ENCODE results near the gene TMTC1. TPM values are rescaled to one million over a fixed set of nuclear protein-coding genes. Genes with fewer than 3 reads are reported as not detected.

The TMTC1 gene
- polyA plus RNA-seq, 1 donor (not counting 4 experiments of a cell fraction or from before 2014, with no cell fraction given): 3.7 TPM

DNA sequence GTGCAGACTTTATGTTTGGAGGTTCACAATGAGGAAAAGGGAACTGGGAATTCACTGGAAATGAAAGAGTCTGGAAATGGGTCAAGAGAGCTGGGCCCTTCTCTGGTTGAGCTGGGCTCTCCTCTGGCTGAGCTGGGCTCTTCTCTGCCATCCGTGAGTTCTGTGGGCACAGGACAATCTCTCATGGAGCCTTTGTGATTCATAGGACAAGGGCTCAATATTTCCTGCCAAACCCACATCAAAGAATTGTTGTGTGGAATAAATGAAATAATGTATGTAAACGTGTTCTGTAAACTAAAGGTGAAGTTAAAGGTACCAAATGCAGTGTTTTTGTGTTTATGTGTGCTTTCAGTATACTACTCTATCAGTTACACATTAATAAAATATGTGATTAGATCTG lies 190.7 kb downstream of the TMTC1 start:
- dilution Hi-C loops (cut with MboI; ENCODE audit: extremely low pct_ligation_motif_present, low sequenced_read_pairs): no loop called here

DNA sequence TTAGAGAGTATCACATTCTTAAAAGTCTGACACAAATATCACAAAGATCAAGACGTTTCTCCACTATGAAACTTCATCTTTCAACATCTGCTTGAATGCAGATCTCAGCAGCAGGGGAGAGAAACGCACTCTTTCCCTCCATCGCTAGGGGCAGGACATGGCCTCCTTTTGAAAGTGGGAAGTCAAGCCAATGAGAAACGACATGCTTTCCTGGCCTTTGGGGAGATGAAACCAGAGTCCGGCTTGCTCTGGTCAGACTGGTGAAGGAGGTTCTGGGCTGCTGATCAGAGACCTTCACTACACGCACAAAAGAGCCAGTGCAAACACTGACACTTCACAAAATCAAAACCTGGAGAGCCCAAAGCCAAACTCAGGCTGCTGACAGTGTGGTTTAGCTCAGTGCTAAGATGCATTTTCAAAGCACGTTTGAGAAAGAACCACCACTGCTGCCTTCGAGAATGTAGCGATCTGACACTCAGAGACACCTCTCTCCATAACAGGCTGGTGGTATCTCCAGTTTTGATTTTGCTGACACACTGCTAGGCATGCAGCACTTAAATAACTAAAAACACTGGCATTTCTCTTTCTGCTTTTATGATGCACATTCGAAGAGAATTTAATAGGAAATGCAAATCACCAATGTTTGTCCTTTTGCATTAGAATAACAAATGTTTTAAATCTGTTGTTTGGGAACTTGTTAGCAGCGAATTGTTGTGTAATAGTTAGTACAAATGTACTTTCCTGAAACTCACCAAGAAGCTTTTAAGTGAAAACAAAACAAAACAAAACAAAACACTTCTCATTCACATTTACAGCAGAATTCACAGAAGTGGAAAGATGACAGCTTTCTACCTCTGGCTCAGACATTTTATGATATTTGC lies 192.4 kb downstream of the TMTC1 start:
- no peaks in the 10 kb centered on the region for H3K36me3 ChIP-seq (ENCODE audit: control insufficient read depth in 2 of 2, extremely low read depth in 1 of 2, insufficient read depth in 2 of 2, low read length in 2 of 2)
- H3K79me2 ChIP-seq (ENCODE audit: control insufficient read depth, insufficient read depth, low read length): no peaks in the 10 kb centered on the region
- no peak for FAIRE-seq
- H3K4me3 ChIP-seq (ENCODE audit: control insufficient read depth in 2 of 3, extremely low read depth in 1 of 3, insufficient read depth in 2 of 3, low read depth in 1 of 3, low read length in 3 of 3): no peak overlapping the region
- H3K9ac ChIP-seq (ENCODE audit: control insufficient read depth, extremely low read depth, insufficient read depth, low read length): no peak overlapping the region
- H4K20me1 ChIP-seq (ENCODE audit: control insufficient read depth, extremely low read depth, insufficient read depth, low read length): no peaks in the 10 kb centered on the region
- no peak overlapping the region for H3K27ac ChIP-seq (ENCODE audit: control insufficient read depth, insufficient read depth, low read length)
- H3K4me1 ChIP-seq (ENCODE audit: control insufficient read depth, extremely low read depth, insufficient read depth, low read length): no peaks in the 10 kb centered on the region
- no peaks in the 10 kb centered on the region for H3K9me3 ChIP-seq (ENCODE audit: control insufficient read depth, low read depth, low read length)
- no peak overlapping the region for H2AFZ ChIP-seq (ENCODE audit: control insufficient read depth, low read length)
- no peak for DNase-seq (ENCODE audit: low read depth, low spot score)
- H3K4me2 ChIP-seq (ENCODE audit: control insufficient read depth, extremely low read depth, insufficient read depth, low read depth, low read length): no peak overlapping the region
- dilution Hi-C loops (cut with MboI; ENCODE audit: extremely low pct_ligation_motif_present, low sequenced_read_pairs): no loop called here
- H3K9me1 ChIP-seq (ENCODE audit: control insufficient read depth, extremely low read depth, insufficient read depth, low read length): no peaks in the 10 kb centered on the region
- no peaks in the 10 kb centered on the region for H3K27me3 ChIP-seq (ENCODE audit: control insufficient read depth, extremely low read depth, insufficient read depth, low read length)
- TF ChIP-seq EZH2 (IDR thresholded peaks at IDR 0.05; ENCODE audit: low read length): no peak
- TF ChIP-seq, protein P1, sequence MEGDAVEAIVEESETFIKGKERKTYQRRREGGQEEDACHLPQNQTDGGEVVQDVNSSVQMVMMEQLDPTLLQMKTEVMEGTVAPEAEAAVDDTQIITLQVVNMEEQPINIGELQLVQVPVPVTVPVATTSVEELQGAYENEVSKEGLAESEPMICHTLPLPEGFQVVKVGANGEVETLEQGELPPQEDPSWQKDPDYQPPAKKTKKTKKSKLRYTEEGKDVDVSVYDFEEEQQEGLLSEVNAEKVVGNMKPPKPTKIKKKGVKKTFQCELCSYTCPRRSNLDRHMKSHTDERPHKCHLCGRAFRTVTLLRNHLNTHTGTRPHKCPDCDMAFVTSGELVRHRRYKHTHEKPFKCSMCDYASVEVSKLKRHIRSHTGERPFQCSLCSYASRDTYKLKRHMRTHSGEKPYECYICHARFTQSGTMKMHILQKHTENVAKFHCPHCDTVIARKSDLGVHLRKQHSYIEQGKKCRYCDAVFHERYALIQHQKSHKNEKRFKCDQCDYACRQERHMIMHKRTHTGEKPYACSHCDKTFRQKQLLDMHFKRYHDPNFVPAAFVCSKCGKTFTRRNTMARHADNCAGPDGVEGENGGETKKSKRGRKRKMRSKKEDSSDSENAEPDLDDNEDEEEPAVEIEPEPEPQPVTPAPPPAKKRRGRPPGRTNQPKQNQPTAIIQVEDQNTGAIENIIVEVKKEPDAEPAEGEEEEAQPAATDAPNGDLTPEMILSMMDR (optimal IDR thresholded peaks at IDR 0.05 in 1 of 3, IDR thresholded peaks at IDR 0.05 in 1 of 3, conservative IDR thresholded peaks at IDR 0.05 in 1 of 3; ENCODE audit: extremely low read depth in 1 of 3, insufficient read depth in 2 of 3, low read length in 3 of 3): no peak

More for the DNA sequence above, 190.7 kb downstream of the TMTC1 start:
- H3K36me3 ChIP-seq (ENCODE audit: control insufficient read depth in 2 of 2, extremely low read depth in 1 of 2, insufficient read depth in 2 of 2, low read length in 2 of 2): no peaks in the 10 kb centered on the region
- H4K20me1 ChIP-seq (ENCODE audit: control insufficient read depth, extremely low read depth, insufficient read depth, low read length): no peaks in the 10 kb centered on the region
- no peaks in the 10 kb centered on the region for H3K9me1 ChIP-seq (ENCODE audit: control insufficient read depth, extremely low read depth, insufficient read depth, low read length)
- TF ChIP-seq EZH2 (IDR thresholded peaks at IDR 0.05; ENCODE audit: low read length): no peak
- H3K4me1 ChIP-seq (ENCODE audit: control insufficient read depth, extremely low read depth, insufficient read depth, low read length): no peaks in the 10 kb centered on the region
- no peaks in the 10 kb centered on the region for H3K79me2 ChIP-seq (ENCODE audit: control insufficient read depth, insufficient read depth, low read length)
- no peak overlapping the region for H3K27ac ChIP-seq (ENCODE audit: control insufficient read depth, insufficient read depth, low read length)
- no peaks in the 10 kb centered on the region for H3K27me3 ChIP-seq (ENCODE audit: control insufficient read depth, extremely low read depth, insufficient read depth, low read length)
- H3K9me3 ChIP-seq (ENCODE audit: control insufficient read depth, low read depth, low read length): no peaks in the 10 kb centered on the region
- DNase-seq (ENCODE audit: low read depth, low spot score): no peak
- no peak for FAIRE-seq
- H3K4me3 ChIP-seq (ENCODE audit: control insufficient read depth in 2 of 3, extremely low read depth in 1 of 3, insufficient read depth in 2 of 3, low read depth in 1 of 3, low read length in 3 of 3): no peak overlapping the region
- H3K9ac ChIP-seq (ENCODE audit: control insufficient read depth, extremely low read depth, insufficient read depth, low read length): no peak overlapping the region
- H2AFZ ChIP-seq (ENCODE audit: control insufficient read depth, low read length): no peak overlapping the region
- H3K4me2 ChIP-seq (ENCODE audit: control insufficient read depth, extremely low read depth, insufficient read depth, low read depth, low read length): no peak overlapping the region
